H9 (cell line): Measurements from ENCODE around the gene RINT1. TPM values are rescaled to one million over a fixed set of nuclear protein-coding genes. Genes with fewer than 3 reads are reported as not detected.
"Not testable (repeated sequence)": the region's sequence is repeated elsewhere in the genome, so short reads cannot be mapped to it uniquely, and the experiment has no call there.

Experiments
- DNase-seq: peaks from one replicate; pipeline ENCODE4 v3.0.0-alpha.2; 2017
- H2AFZ ChIP-seq: one replicate; pipeline ENCODE4 v1.6.1; 2013; ENCODE audit warnings: mild to moderate bottlenecking, low read length, control low read depth, moderate library complexity
- H2AK5ac ChIP-seq: 2 replicates; pipeline ENCODE4 v1.6.1; 2013; ENCODE audit warnings: low read length, control low read depth, mixed read lengths; ENCODE audit not compliant: insufficient read length
- H2BK120ac ChIP-seq: one replicate; pipeline ENCODE4 v1.6.1; 2013; ENCODE audit warnings: low read depth, mild to moderate bottlenecking, low read length, control low read depth, inconsistent platforms; ENCODE audit not compliant: poor library complexity, severe bottlenecking
- H2BK12ac ChIP-seq: 2 replicates; pipeline ENCODE4 v1.6.1; 2013; ENCODE audit warnings: low read length, control low read depth, mixed read lengths, low read depth; ENCODE audit not compliant: insufficient read length
- H2BK15ac ChIP-seq: 2 replicates; pipeline ENCODE4 v1.6.1; 2013; ENCODE audit warnings: low read depth, low read length, control low read depth
- H2BK20ac ChIP-seq: one replicate; pipeline ENCODE4 v1.6.1; 2013; ENCODE audit warnings: low read depth, mild to moderate bottlenecking, low read length, control low read depth, inconsistent platforms; ENCODE audit not compliant: poor library complexity, severe bottlenecking
- H2BK5ac ChIP-seq: 2 replicates; pipeline ENCODE4 v1.6.1; 2013; ENCODE audit warnings: low read length, control low read depth, mixed read lengths; ENCODE audit not compliant: insufficient read length
- H3K14ac ChIP-seq: 2 replicates; pipeline ENCODE4 v1.6.1; 2013; ENCODE audit warnings: low read length, control low read depth; ENCODE audit not compliant: insufficient read depth
- H3K18ac ChIP-seq: 2 replicates; pipeline ENCODE4 v1.6.1; 2013; ENCODE audit warnings: low read depth, mild to moderate bottlenecking, mixed read lengths, low read length, control low read depth; ENCODE audit not compliant: insufficient read length
- H3K23ac ChIP-seq: 2 replicates; pipeline ENCODE4 v1.6.1; 2013; ENCODE audit warnings: low read length, control low read depth, mixed read lengths, low read depth; ENCODE audit not compliant: insufficient read length
- H3K23me2 ChIP-seq: 2 replicates; pipeline ENCODE4 v1.6.1; 2013; ENCODE audit warnings: low read depth, mild to moderate bottlenecking, mixed read lengths, low read length, control low read depth; ENCODE audit not compliant: insufficient read length, poor library complexity, severe bottlenecking
- H3K27ac ChIP-seq: 2 replicates; pipeline ENCODE4 v1.5.1; 2013; ENCODE audit warnings: low read length, control low read depth, mixed read lengths, low read depth; ENCODE audit not compliant: insufficient read length
- H3K27me3 ChIP-seq: 2 replicates; pipeline ENCODE4 v1.6.1; 2013; ENCODE audit warnings: low read length, control low read depth, inconsistent platforms; ENCODE audit not compliant: insufficient read depth
- H3K4ac ChIP-seq: 2 replicates; pipeline ENCODE4 v1.6.1; 2013; ENCODE audit warnings: low read depth, mild to moderate bottlenecking, control low read depth, inconsistent platforms, low read length, moderate library complexity
- H3K4me1 ChIP-seq: 2 replicates; pipeline ENCODE4 v1.6.1; 2013; ENCODE audit warnings: low read length, control low read depth, inconsistent platforms; ENCODE audit not compliant: insufficient read depth
- H3K4me2 ChIP-seq: 2 replicates; pipeline ENCODE4 v1.6.1; 2013; ENCODE audit warnings: low read length, control low read depth, mixed read lengths; ENCODE audit not compliant: insufficient read length, insufficient read depth
- H3K56ac ChIP-seq: 2 replicates; pipeline ENCODE4 v1.6.1; 2013; ENCODE audit warnings: low read depth, mild to moderate bottlenecking, mixed read lengths, low read length, control low read depth; ENCODE audit not compliant: insufficient read length
- H3K79me1 ChIP-seq: 2 replicates; pipeline ENCODE4 v1.6.1; 2013; ENCODE audit warnings: low read depth, mild to moderate bottlenecking, moderate library complexity, low read length, control low read depth, inconsistent platforms; ENCODE audit not compliant: insufficient read depth, poor library complexity, severe bottlenecking
- H3K79me2 ChIP-seq: 2 replicates; pipeline ENCODE4 v1.6.1; 2013; ENCODE audit warnings: low read length, control low read depth, inconsistent platforms; ENCODE audit not compliant: insufficient read depth
- H3K9ac ChIP-seq: 2 replicates; pipeline ENCODE4 v1.6.1; 2013; ENCODE audit warnings: low read length, control low read depth, mixed read lengths; ENCODE audit not compliant: insufficient read length; ENCODE audit errors: extremely low read depth
- H3K9me3 ChIP-seq: one replicate; pipeline ENCODE4 v1.6.1; 2013; ENCODE audit warnings: low read depth, low read length, inconsistent platforms; ENCODE audit not compliant: control insufficient read depth
- H3T11ph ChIP-seq: one replicate; pipeline ENCODE4 v1.6.1; 2013; ENCODE audit warnings: mild to moderate bottlenecking, low read length, control low read depth, inconsistent platforms
- H4K20me1 ChIP-seq: one replicate; pipeline ENCODE4 v1.6.1; 2013; ENCODE audit not compliant: control insufficient read depth, insufficient read length, insufficient read depth
- H4K5ac ChIP-seq: 2 replicates; pipeline ENCODE4 v1.6.1; 2013; ENCODE audit warnings: low read depth, mild to moderate bottlenecking, mixed read lengths, low read length, control low read depth; ENCODE audit not compliant: insufficient read length
- H4K8ac ChIP-seq: replicated peaks from 2 replicates; pipeline ENCODE4 v1.6.1; 2013; ENCODE audit warnings: low read length, control low read depth, mixed read lengths, low read depth; ENCODE audit not compliant: insufficient read length
- H4K91ac ChIP-seq: 2 replicates; pipeline ENCODE4 v1.6.1; 2013; ENCODE audit warnings: low read depth, mild to moderate bottlenecking, moderate library complexity, mixed read lengths, low read length, control low read depth; ENCODE audit not compliant: insufficient read length
- H3K27ac Mint-ChIP-seq, 3 experiments: 2 replicates in 2 of 3; 3 replicates in 1 of 3; pipeline ENCODE4 v1.8.0; 2020 to 2021; ENCODE audit warnings: mixed read lengths in 3 of 3, mild to moderate bottlenecking in 1 of 3, moderate library complexity in 1 of 3
- H3K27me3 Mint-ChIP-seq: 2 replicates; pipeline ENCODE4 v1.8.0; 2021; ENCODE audit warnings: low read depth, mild to moderate bottlenecking, moderate library complexity, mixed read lengths
- H3K36me3 Mint-ChIP-seq, 3 experiments: 2 replicates in 2 of 3; 3 replicates in 1 of 3; pipeline ENCODE4 v1.8.0; 2020 to 2021; ENCODE audit warnings: low read depth in 3 of 3, mixed read lengths in 3 of 3; ENCODE audit not compliant: insufficient read depth in 1 of 3
- H3K4me1 Mint-ChIP-seq, 2 experiments: 2 replicates each; pipeline ENCODE4 v1.8.0; 2020; ENCODE audit warnings: mixed read lengths in 2 of 2
- H3K4me3 Mint-ChIP-seq, 2 experiments: 2 replicates in 1 of 2; 3 replicates in 1 of 2; pipeline ENCODE4 v1.8.0; 2020 to 2021; ENCODE audit warnings: mild to moderate bottlenecking in 2 of 2, mixed read lengths in 2 of 2, moderate library complexity in 1 of 2
- H3K9me3 Mint-ChIP-seq, 2 experiments: 2 replicates in 1 of 2; 3 replicates in 1 of 2; pipeline ENCODE4 v1.8.0; 2020; ENCODE audit warnings: mild to moderate bottlenecking in 2 of 2, mixed read lengths in 2 of 2, moderate library complexity in 1 of 2
- WGBS: extraction: QIAGEN DNeasy Blood & Tissue Kit; methylation state at CpG from one replicate; pipeline ENCODE4 v1.1.7; 2013; ENCODE audit warnings: missing lambda C conversion rate, low lambda C conversion rate, mixed read lengths; ENCODE audit not compliant: insufficient read length; ENCODE audit errors: extremely low coverage; 5-methylcytosine and 5-hydroxymethylcytosine counted together
- total RNA-seq: library from RNA; stranded (reverse); gene quantifications from 2 replicates; pipeline ENCODE4 v1.2.1, GENCODE V29; 2021
- TF ChIP-seq, protein P1 (sequence below): fragments of 200-600 bp; sonication (generic); conservative IDR thresholded peaks from 3 replicates; pipeline ENCODE4 v1.8.0; 2021; ENCODE audit warnings: antibody characterized with exemption, mild to moderate bottlenecking

RINT1 gene
- total RNA-seq, 1 experiment from 2014 or later = 21.5 TPM

DNA sequence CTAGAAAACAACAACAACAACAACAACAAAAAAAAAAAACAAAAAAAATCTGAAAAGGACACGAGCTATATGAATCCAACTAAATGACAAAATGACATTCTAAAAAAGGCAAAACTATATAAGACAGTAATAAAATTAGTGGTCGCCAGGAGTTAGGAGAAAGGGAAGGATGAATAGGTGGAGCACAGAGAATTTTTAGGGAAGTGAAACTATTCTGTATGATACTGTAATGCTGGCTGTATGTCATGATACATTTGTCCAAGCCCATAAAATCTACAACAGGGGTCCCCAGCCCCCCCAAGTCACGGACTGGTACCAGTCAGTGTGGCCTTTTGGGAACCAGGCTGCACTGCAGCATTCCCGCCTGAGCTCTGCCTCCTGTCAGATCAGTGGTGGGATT, 7.2 kb upstream of the RINT1 start:
- Histone ChIP-seq H2AFZ (no peak overlapping the region), H3T11ph (no peak overlapping the region), H2AK5ac (no peak overlapping the region), H3K23me2 (peaks cover 8% of the 10 kb centered on the region), H2BK5ac (no peak overlapping the region), H3K79me1 (no peaks in the 10 kb centered on the region), H3K79me2 (peaks cover 8% of the 10 kb centered on the region; the same call in 1 of the 2 replicates), H4K8ac (no peak overlapping the region), H2BK12ac (no peak overlapping the region), H4K91ac (no peak overlapping the region), H3K4me2 (no peak overlapping the region), H3K27me3 (no peaks in the 10 kb centered on the region), H2BK120ac (no peak overlapping the region), H2BK20ac (no peak overlapping the region), H4K5ac (no peak overlapping the region), H3K18ac (no peak overlapping the region), H3K4me1 (no peaks in the 10 kb centered on the region; the same call in 1 of the 2 replicates), H4K20me1 (no peaks in the 10 kb centered on the region), H3K4ac (no peak overlapping the region), H3K9me3 (no peaks in the 10 kb centered on the region), H3K14ac (no peak overlapping the region), H2BK15ac (no peak overlapping the region), H3K23ac (no peak overlapping the region), H3K27ac (no peak overlapping the region), H3K56ac (no peak overlapping the region), H3K9ac (no peak overlapping the region)
- WGBS = no CpG with 5 or more reads among the region's 4 CpGs
- H3K27ac Mint-ChIP-seq = no peak overlapping the region
- H3K4me3 Mint-ChIP-seq = no peak overlapping the region
- H3K4me1 Mint-ChIP-seq = peaks cover 5% of the 10 kb centered on the region in 2 experiments
- peaks cover 7% of the 10 kb centered on the region for H3K27me3 Mint-ChIP-seq
- H3K36me3 Mint-ChIP-seq = peaks cover 2 to 3% (median 2%) of the 10 kb centered on the region in 3 experiments; a peak in 6 of 7 replicates
- no peak for DNase-seq
- TF ChIP-seq, protein P1, sequence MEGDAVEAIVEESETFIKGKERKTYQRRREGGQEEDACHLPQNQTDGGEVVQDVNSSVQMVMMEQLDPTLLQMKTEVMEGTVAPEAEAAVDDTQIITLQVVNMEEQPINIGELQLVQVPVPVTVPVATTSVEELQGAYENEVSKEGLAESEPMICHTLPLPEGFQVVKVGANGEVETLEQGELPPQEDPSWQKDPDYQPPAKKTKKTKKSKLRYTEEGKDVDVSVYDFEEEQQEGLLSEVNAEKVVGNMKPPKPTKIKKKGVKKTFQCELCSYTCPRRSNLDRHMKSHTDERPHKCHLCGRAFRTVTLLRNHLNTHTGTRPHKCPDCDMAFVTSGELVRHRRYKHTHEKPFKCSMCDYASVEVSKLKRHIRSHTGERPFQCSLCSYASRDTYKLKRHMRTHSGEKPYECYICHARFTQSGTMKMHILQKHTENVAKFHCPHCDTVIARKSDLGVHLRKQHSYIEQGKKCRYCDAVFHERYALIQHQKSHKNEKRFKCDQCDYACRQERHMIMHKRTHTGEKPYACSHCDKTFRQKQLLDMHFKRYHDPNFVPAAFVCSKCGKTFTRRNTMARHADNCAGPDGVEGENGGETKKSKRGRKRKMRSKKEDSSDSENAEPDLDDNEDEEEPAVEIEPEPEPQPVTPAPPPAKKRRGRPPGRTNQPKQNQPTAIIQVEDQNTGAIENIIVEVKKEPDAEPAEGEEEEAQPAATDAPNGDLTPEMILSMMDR = no peak
- peaks cover 5% of the 10 kb centered on the region in 2 experiments; a peak in 2 of 5 replicates for H3K9me3 Mint-ChIP-seq

- no CpG with 5 or more reads among the region's 5 CpGs for WGBS
- not testable (repeated sequence) for H3T11ph ChIP-seq, H3K56ac ChIP-seq, H2AK5ac ChIP-seq, H4K5ac ChIP-seq, H3K9ac ChIP-seq, H4K8ac ChIP-seq, H3K23me2 ChIP-seq, H2BK15ac ChIP-seq, DNase-seq, H3K27ac ChIP-seq, H3K9me3 ChIP-seq, H3K4me3 Mint-ChIP-seq, H3K4me1 Mint-ChIP-seq, H3K4ac ChIP-seq, H2BK5ac ChIP-seq, H3K79me2 ChIP-seq, H4K20me1 ChIP-seq, H3K27ac Mint-ChIP-seq, H3K4me2 ChIP-seq, H2BK120ac ChIP-seq, H3K23ac ChIP-seq, H3K14ac ChIP-seq, H3K4me1 ChIP-seq, H3K36me3 Mint-ChIP-seq, H4K91ac ChIP-seq, H3K27me3 Mint-ChIP-seq, H3K18ac ChIP-seq, H2AFZ ChIP-seq, H3K79me1 ChIP-seq, H2BK12ac ChIP-seq, H2BK20ac ChIP-seq, H3K9me3 Mint-ChIP-seq, H3K27me3 ChIP-seq
These were observed 4.3 kb upstream of the RINT1 start for GRCh38 chr7:105527737-105528136.
